ENCODE data around the gene MAGI2. TPM values are rescaled to one million over a fixed set of nuclear protein-coding genes. Genes with fewer than 3 reads are reported as not detected.

MAGI2 gene
- under 1 TPM; 0.05 to 0.12 TPM for total RNA-seq

DNA sequence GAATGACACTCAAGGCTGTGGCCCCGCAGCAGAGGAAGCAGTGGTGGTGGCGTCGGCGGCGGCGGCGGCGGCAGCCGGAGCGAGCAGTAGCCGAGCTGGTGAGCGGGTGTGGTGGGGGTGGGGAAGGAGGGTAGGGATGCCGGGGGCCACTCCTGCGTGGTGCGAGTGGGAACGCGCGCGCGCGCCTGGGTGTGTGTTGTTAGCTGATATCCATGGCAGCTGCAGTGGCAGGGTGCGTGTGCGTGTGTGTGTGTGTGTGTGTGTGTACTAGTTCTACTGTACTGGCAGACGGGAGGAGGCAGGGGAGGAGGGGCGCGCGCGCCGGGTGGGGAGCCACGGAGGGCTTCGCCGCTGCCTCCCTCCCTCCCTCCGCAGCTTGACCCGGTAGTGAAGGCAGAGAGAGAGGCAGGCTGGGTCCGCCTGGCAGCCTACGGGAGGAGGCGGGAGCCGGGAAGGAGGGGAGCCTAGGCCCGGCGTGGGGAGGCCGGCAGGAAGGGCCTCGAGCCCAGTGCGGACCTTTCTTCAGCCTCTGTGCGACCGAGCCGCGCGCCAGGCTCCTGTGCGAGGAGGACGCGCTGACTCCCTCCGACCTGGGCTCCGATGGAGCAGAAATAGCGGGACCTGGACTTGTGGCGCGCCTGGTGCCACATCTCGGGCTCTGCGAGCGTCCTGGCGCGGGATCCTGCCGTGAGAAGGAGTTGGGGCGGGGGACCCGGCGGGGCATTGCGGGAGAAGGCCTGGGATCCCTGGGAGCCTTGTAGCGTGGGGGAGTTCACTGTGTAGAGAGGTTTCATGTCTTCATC, at the start of gene MAGI2:
Gene MAGI2, minus strand, starts transcription at position 110 of the 803 bp plus-strand sequence. CDS start 347 bp downstream, outside the sequence.
- POLR2A ChIA-PET = no interaction called here
- no peaks in the 10 kb centered on the region for H3K9me3 Mint-ChIP-seq (ENCODE audit: low read depth)
- H3K36me3 Mint-ChIP-seq (ENCODE audit: low read depth) = no peaks in the 10 kb centered on the region
- intact Hi-C loops (cut with DNase I, micrococcal nuclease) = no loop called here
- peak; percentile 13 for DNase-seq
- no peak within 1 kb of the TSS for H3K27ac Mint-ChIP-seq
- peaks cover 5% of the 10 kb centered on the region for H3K4me1 Mint-ChIP-seq
- ATAC-seq = no peak
- CTCF ChIA-PET = no interaction called here
- H3K27me3 Mint-ChIP-seq = peaks cover 45% of the 10 kb centered on the region
- H3K4me3 Mint-ChIP-seq = peak within 1 kb of the TSS; percentile 32

DNA sequence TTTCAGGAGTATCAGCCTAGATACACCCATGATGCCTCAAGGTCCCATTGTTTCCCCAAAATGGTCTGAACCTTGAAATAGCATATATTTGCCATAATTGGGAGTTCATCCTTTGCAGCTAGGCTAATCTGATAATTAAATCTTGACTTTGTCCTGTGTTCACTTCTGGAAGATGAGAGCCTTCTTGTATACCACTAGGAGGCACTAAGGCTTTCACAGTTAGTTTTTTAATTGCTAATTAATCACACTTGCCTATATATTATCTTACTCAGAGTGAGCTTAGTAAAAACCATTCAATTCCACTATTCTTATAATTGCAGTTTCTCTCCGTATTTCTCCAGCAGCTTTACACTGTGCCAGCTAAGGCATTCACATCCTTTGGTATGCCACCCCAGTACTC, 48.7 kb upstream of the MAGI2 start:
- H3K4me1 Mint-ChIP-seq = no peaks in the 10 kb centered on the region
- no peak overlapping the region for H3K27ac Mint-ChIP-seq
- ChIA-PET CTCF (no interaction called here), POLR2A (no interaction called here)
- H3K36me3 Mint-ChIP-seq (ENCODE audit: low read depth) = no peaks in the 10 kb centered on the region
- ATAC-seq (no peak), DNase-seq (no peak)
- H3K4me3 Mint-ChIP-seq = no peak overlapping the region
- no peaks in the 10 kb centered on the region for H3K9me3 Mint-ChIP-seq (ENCODE audit: low read depth)
- no peaks in the 10 kb centered on the region for H3K27me3 Mint-ChIP-seq
- intact Hi-C loops (cut with DNase I, micrococcal nuclease) = no loop called here

- POLR2A ChIA-PET = no interaction called here
- ATAC-seq (no peak), DNase-seq (no peak)
- H3K27ac Mint-ChIP-seq = no peak overlapping the region
- H3K4me3 Mint-ChIP-seq = no peak overlapping the region
- H3K36me3 Mint-ChIP-seq (ENCODE audit: low read depth) = no peaks in the 10 kb centered on the region
- peaks cover 2% of the 10 kb centered on the region for H3K9me3 Mint-ChIP-seq (ENCODE audit: low read depth)
- CTCF ChIA-PET = no interaction called here
- no peaks in the 10 kb centered on the region for H3K27me3 Mint-ChIP-seq
- H3K4me1 Mint-ChIP-seq = no peaks in the 10 kb centered on the region
- intact Hi-C loops (cut with DNase I, micrococcal nuclease) = no loop called here
These were observed 47.3 kb upstream of the MAGI2 start for GRCh38 chr7:79500759-79501158.

GRCh38 chr7:79497728-79498127, 44.3 kb upstream of the MAGI2 start:
- ATAC-seq (no peak), DNase-seq (no peak)
- ChIA-PET CTCF (no interaction called here), POLR2A (no interaction called here)
- H3K27ac Mint-ChIP-seq = no peak overlapping the region
- H3K4me3 Mint-ChIP-seq = no peak overlapping the region
- intact Hi-C loops (cut with DNase I, micrococcal nuclease) = no loop called here
- no peaks in the 10 kb centered on the region for H3K27me3 Mint-ChIP-seq
- no peaks in the 10 kb centered on the region for H3K4me1 Mint-ChIP-seq
- peaks cover 3% of the 10 kb centered on the region for H3K9me3 Mint-ChIP-seq (ENCODE audit: low read depth)
- no peaks in the 10 kb centered on the region for H3K36me3 Mint-ChIP-seq (ENCODE audit: low read depth)

- no peak overlapping the region for H3K27ac Mint-ChIP-seq
- no peaks in the 10 kb centered on the region for H3K36me3 Mint-ChIP-seq (ENCODE audit: low read depth)
- CTCF ChIA-PET = no interaction called here
- ATAC-seq (no peak), DNase-seq (no peak)
- H3K4me1 Mint-ChIP-seq = no peaks in the 10 kb centered on the region
- POLR2A ChIA-PET = no interaction called here
- peaks cover 3% of the 10 kb centered on the region for H3K9me3 Mint-ChIP-seq (ENCODE audit: low read depth)
- intact Hi-C loops (cut with DNase I, micrococcal nuclease) = no loop called here
- no peaks in the 10 kb centered on the region for H3K27me3 Mint-ChIP-seq
- H3K4me3 Mint-ChIP-seq = no peak overlapping the region
These were observed 42.2 kb upstream of the MAGI2 start for GRCh38 chr7:79495544-79496272.

DNA sequence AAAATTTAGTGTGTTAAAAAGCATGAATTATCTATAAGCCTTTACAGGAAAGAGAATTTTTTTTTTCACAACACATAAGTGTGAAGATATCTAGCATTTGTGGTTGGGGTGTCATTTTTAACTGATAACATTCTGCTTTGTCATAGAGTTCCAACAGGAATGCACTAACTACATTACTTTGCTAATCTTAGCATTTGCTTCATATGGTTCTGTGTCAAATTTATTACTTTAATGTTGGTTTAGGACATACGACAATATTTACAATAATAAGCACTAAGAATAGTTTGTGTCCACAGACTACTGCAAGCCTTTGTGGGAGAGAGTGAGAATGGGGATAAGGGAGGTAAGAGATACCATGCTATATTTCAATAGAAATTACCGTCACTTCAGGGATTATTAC, 40.6 kb upstream of the MAGI2 start:
- no peaks in the 10 kb centered on the region for H3K36me3 Mint-ChIP-seq (ENCODE audit: low read depth)
- ChIA-PET CTCF (no interaction called here), POLR2A (no interaction called here)
- H3K27me3 Mint-ChIP-seq = no peaks in the 10 kb centered on the region
- DNase-seq (no peak), ATAC-seq (no peak)
- intact Hi-C loops (cut with DNase I, micrococcal nuclease) = no loop called here
- H3K4me3 Mint-ChIP-seq = no peak overlapping the region
- H3K9me3 Mint-ChIP-seq (ENCODE audit: low read depth) = peaks cover 3% of the 10 kb centered on the region
- no peak overlapping the region for H3K27ac Mint-ChIP-seq
- no peaks in the 10 kb centered on the region for H3K4me1 Mint-ChIP-seq

DNA sequence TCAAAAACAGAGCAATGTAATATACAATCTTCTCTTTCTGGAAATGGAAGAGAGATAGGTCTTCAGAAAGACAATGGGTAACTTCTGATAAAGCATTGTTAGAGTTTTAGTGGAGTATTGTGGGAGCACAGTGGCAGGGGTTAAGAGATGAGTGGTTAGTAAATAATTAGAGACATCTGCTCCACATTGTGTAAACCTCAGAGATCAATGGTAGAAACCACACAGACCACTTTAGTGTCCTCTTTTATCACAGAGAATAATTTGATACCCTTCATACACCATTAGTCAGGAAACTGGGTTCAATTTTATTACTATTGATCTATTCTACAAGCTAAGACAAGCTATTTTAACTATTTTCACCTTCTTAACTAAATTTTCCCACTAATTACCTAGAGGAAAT, 35.9 kb upstream of the MAGI2 start:
- H3K27ac Mint-ChIP-seq = no peak overlapping the region
- ATAC-seq (no peak), DNase-seq (no peak)
- no peaks in the 10 kb centered on the region for H3K36me3 Mint-ChIP-seq (ENCODE audit: low read depth)
- H3K27me3 Mint-ChIP-seq = no peaks in the 10 kb centered on the region
- intact Hi-C loops (cut with DNase I, micrococcal nuclease) = no loop called here
- H3K4me3 Mint-ChIP-seq = no peak overlapping the region
- POLR2A ChIA-PET = no interaction called here
- H3K4me1 Mint-ChIP-seq = no peaks in the 10 kb centered on the region
- CTCF ChIA-PET = no interaction called here
- H3K9me3 Mint-ChIP-seq (ENCODE audit: low read depth) = no peaks in the 10 kb centered on the region

GRCh38 chr7:79478386-79478785, 24.9 kb upstream of the MAGI2 start:
- ATAC-seq = no peak
- H3K4me3 Mint-ChIP-seq = no peak overlapping the region
- CTCF ChIA-PET = no interaction called here
- H3K4me1 Mint-ChIP-seq = no peaks in the 10 kb centered on the region
- no peaks in the 10 kb centered on the region for H3K9me3 Mint-ChIP-seq (ENCODE audit: low read depth)
- H3K27ac Mint-ChIP-seq = no peak overlapping the region
- no peaks in the 10 kb centered on the region for H3K27me3 Mint-ChIP-seq
- DNase-seq = no peak
- no peaks in the 10 kb centered on the region for H3K36me3 Mint-ChIP-seq (ENCODE audit: low read depth)
- intact Hi-C loops (cut with DNase I, micrococcal nuclease) = no loop called here
- POLR2A ChIA-PET = no interaction called here

- H3K27me3 Mint-ChIP-seq = no peaks in the 10 kb centered on the region
- no peak overlapping the region for H3K27ac Mint-ChIP-seq
- POLR2A ChIA-PET = no interaction called here
- H3K9me3 Mint-ChIP-seq (ENCODE audit: low read depth) = no peaks in the 10 kb centered on the region
- CTCF ChIA-PET = no interaction called here
- intact Hi-C loops (cut with DNase I, micrococcal nuclease) = no loop called here
- H3K36me3 Mint-ChIP-seq (ENCODE audit: low read depth) = no peaks in the 10 kb centered on the region
- DNase-seq (no peak), ATAC-seq (no peak)
- H3K4me3 Mint-ChIP-seq = no peak overlapping the region
- H3K4me1 Mint-ChIP-seq = no peaks in the 10 kb centered on the region
These were observed 22.0 kb upstream of the MAGI2 start for GRCh38 chr7:79475455-79475854.

GRCh38 chr7:79471699-79472098, 18.2 kb upstream of the MAGI2 start:
- Mint-ChIP-seq H3K9me3 (ENCODE audit: low read depth) (no peaks in the 10 kb centered on the region), H3K36me3 (ENCODE audit: low read depth) (no peaks in the 10 kb centered on the region), H3K27ac (no peak overlapping the region), H3K4me3 (no peak overlapping the region), H3K4me1 (no peaks in the 10 kb centered on the region), H3K27me3 (no peaks in the 10 kb centered on the region)
- intact Hi-C loops (cut with DNase I, micrococcal nuclease) = no loop called here
- ATAC-seq (no peak), DNase-seq (no peak)
- ChIA-PET CTCF (no interaction called here), POLR2A (no interaction called here)

GRCh38 chr7:79471283-79471682, 17.8 kb upstream of the MAGI2 start:
- intact Hi-C loops (cut with DNase I, micrococcal nuclease) = no loop called here
- CTCF ChIA-PET = no interaction called here
- POLR2A ChIA-PET = no interaction called here
- no peaks in the 10 kb centered on the region for H3K4me1 Mint-ChIP-seq
- H3K27ac Mint-ChIP-seq = no peak overlapping the region
- no peaks in the 10 kb centered on the region for H3K27me3 Mint-ChIP-seq
- H3K9me3 Mint-ChIP-seq (ENCODE audit: low read depth) = no peaks in the 10 kb centered on the region
- ATAC-seq (no peak), DNase-seq (no peak)
- H3K4me3 Mint-ChIP-seq = no peak overlapping the region
- no peaks in the 10 kb centered on the region for H3K36me3 Mint-ChIP-seq (ENCODE audit: low read depth)

DNA sequence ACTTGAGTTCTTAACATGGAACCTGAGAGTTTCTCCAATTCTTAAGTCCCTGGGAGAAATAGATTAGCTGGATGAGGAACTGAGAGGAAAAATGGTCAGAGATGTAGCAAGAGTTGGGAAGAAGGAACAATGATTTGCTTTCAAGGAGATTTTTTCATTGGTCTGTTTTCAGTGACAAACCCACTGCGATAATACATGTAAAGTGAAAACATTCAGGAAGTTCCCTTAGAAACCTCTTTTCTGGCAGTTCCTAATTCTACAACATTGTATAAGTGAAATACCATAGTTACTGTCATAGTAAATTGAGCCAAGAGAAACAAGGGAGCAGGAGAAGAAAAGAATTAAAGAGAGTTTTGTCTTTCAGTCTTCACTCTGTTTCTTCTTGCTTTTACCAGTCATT, 12.1 kb upstream of the MAGI2 start:
- Mint-ChIP-seq H3K4me1 (no peaks in the 10 kb centered on the region), H3K9me3 (ENCODE audit: low read depth) (no peaks in the 10 kb centered on the region), H3K36me3 (ENCODE audit: low read depth) (no peaks in the 10 kb centered on the region), H3K27me3 (no peaks in the 10 kb centered on the region), H3K4me3 (no peak overlapping the region), H3K27ac (no peak overlapping the region)
- ChIA-PET CTCF (no interaction called here), POLR2A (no interaction called here)
- DNase-seq = no peak
- intact Hi-C loops (cut with DNase I, micrococcal nuclease) = no loop called here
- no peak for ATAC-seq

Data from activated CD4-positive, alpha-beta T cell treated with anti-CD3 and anti-CD28 coated beads for 36 hours (primary cell).